ENCODE data around the gene CYP4X1. TPM values are rescaled to one million over a fixed set of nuclear protein-coding genes. Genes with fewer than 3 reads are reported as not detected.

Gene CYP4X1
- total RNA-seq, 1 donor from 2014 or later = 0.38 TPM

GRCh38 chr1:47021070-47021469 is 2.4 kb upstream of the CYP4X1 start:
- Mint-ChIP-seq H3K9me3 (ENCODE audit: unreplicated experiment) (no peaks in the 10 kb centered on the region), H3K36me3 (ENCODE audit: unreplicated experiment) (no peaks in the 10 kb centered on the region), H3K4me1 (ENCODE audit: unreplicated experiment) (peaks cover 14% of the 10 kb centered on the region), H3K27ac (ENCODE audit: unreplicated experiment) (no peak overlapping the region), H3K27me3 (ENCODE audit: unreplicated experiment) (peaks cover 27% of the 10 kb centered on the region), H3K4me3 (ENCODE audit: unreplicated experiment) (no peak overlapping the region)
- TF ChIP-seq CTCF (IDR thresholded peaks at IDR 0.05) = no peak
- no peak for DNase-seq (ENCODE audit: extremely low spot score, unreplicated experiment)

GRCh38 chr1:47024141-47024801 is 802 bp downstream of the CYP4X1 start:
- DNase-seq (ENCODE audit: extremely low spot score, unreplicated experiment) = no peak
- Mint-ChIP-seq H3K27me3 (ENCODE audit: unreplicated experiment) (peaks cover 24% of the 10 kb centered on the region), H3K4me3 (ENCODE audit: unreplicated experiment) (peak overlapping the region; percentile 51), H3K36me3 (ENCODE audit: unreplicated experiment) (no peaks in the 10 kb centered on the region), H3K4me1 (ENCODE audit: unreplicated experiment) (peaks cover 16% of the 10 kb centered on the region), H3K27ac (ENCODE audit: unreplicated experiment) (no peak overlapping the region), H3K9me3 (ENCODE audit: unreplicated experiment) (no peaks in the 10 kb centered on the region)
- TF ChIP-seq CTCF (IDR thresholded peaks at IDR 0.05) = no peak

GRCh38 chr1:47030170-47030805 is 6.8 kb downstream of the CYP4X1 start:
- DNase-seq (ENCODE audit: extremely low spot score, unreplicated experiment) = no peak
- Mint-ChIP-seq H3K4me3 (ENCODE audit: unreplicated experiment) (no peak overlapping the region), H3K27ac (ENCODE audit: unreplicated experiment) (peak overlapping the region; percentile 19), H3K27me3 (ENCODE audit: unreplicated experiment) (peaks cover 8% of the 10 kb centered on the region), H3K9me3 (ENCODE audit: unreplicated experiment) (no peaks in the 10 kb centered on the region), H3K36me3 (ENCODE audit: unreplicated experiment) (no peaks in the 10 kb centered on the region), H3K4me1 (ENCODE audit: unreplicated experiment) (peaks cover 20% of the 10 kb centered on the region)
- TF ChIP-seq CTCF (IDR thresholded peaks at IDR 0.05) = no peak

GRCh38 chr1:47031059-47031458 is 7.6 kb downstream of the CYP4X1 start:
- Mint-ChIP-seq H3K27me3 (ENCODE audit: unreplicated experiment) (peaks cover 2% of the 10 kb centered on the region), H3K27ac (ENCODE audit: unreplicated experiment) (peak overlapping the region; percentile 19), H3K36me3 (ENCODE audit: unreplicated experiment) (no peaks in the 10 kb centered on the region), H3K4me1 (ENCODE audit: unreplicated experiment) (peaks cover 20% of the 10 kb centered on the region), H3K9me3 (ENCODE audit: unreplicated experiment) (no peaks in the 10 kb centered on the region), H3K4me3 (ENCODE audit: unreplicated experiment) (no peak overlapping the region)
- DNase-seq (ENCODE audit: extremely low spot score, unreplicated experiment) = no peak
- TF ChIP-seq CTCF (IDR thresholded peaks at IDR 0.05) = no peak

- Mint-ChIP-seq H3K27me3 (ENCODE audit: unreplicated experiment) (peaks cover 2% of the 10 kb centered on the region), H3K36me3 (ENCODE audit: unreplicated experiment) (no peaks in the 10 kb centered on the region), H3K4me3 (ENCODE audit: unreplicated experiment) (no peak overlapping the region), H3K9me3 (ENCODE audit: unreplicated experiment) (no peaks in the 10 kb centered on the region), H3K4me1 (ENCODE audit: unreplicated experiment) (peaks cover 20% of the 10 kb centered on the region), H3K27ac (ENCODE audit: unreplicated experiment) (peak overlapping the region; percentile 2)
- no peak for TF ChIP-seq CTCF (IDR thresholded peaks at IDR 0.05)
- DNase-seq (ENCODE audit: extremely low spot score, unreplicated experiment) = no peak
Observed at GRCh38 chr1:47031585-47031984, 8.1 kb downstream of the CYP4X1 start.

Data from osteocyte (in vitro differentiated cells).